OCI-LY1 (cell line): ENCODE measurements around the gene NUDT10.

ENCODE experiments used
- H2AFZ ChIP-seq: fragments of 200-600 bp; sonication (generic), shearing (Covaris generic); 2 replicates; pipeline ENCODE4 v1.6.0; 2014; ENCODE audit warnings: antibody characterized with exemption, mild to moderate bottlenecking, low read length
- H3F3A ChIP-seq: fragments of 200-600 bp; sonication (generic), shearing (Covaris generic); 2 replicates; pipeline ENCODE4 v1.6.0; 2014; ENCODE audit warnings: mild to moderate bottlenecking, antibody characterized with exemption, low read length, moderate library complexity; ENCODE audit not compliant: insufficient read depth
- H3K27ac ChIP-seq: fragments of 200-600 bp; sonication (generic); 2 replicates; pipeline ENCODE4 v1.5.1; 2014; ENCODE audit warnings: low read length, mixed run types, mild to moderate bottlenecking, low read depth; ENCODE audit not compliant: poor library complexity, severe bottlenecking
- H3K27me3 ChIP-seq: fragments of 200-600 bp; sonication (generic); 2 replicates; pipeline ENCODE4 v1.6.0; 2014; ENCODE audit warnings: antibody characterized with exemption, mild to moderate bottlenecking, low read length, moderate library complexity; ENCODE audit not compliant: insufficient read depth
- H3K36me3 ChIP-seq: fragments of 200-600 bp; sonication (generic); 2 replicates; pipeline ENCODE4 v1.6.1; 2014; ENCODE audit warnings: mild to moderate bottlenecking, antibody characterized with exemption, low read length, moderate library complexity, mixed read lengths; ENCODE audit not compliant: insufficient read depth
- H3K4me1 ChIP-seq: fragments of 200-600 bp; sonication (generic); 2 replicates; pipeline ENCODE4 v1.5.1; 2014; ENCODE audit warnings: mild to moderate bottlenecking, low read length, moderate library complexity; ENCODE audit not compliant: insufficient read depth, severe bottlenecking
- H3K4me2 ChIP-seq: fragments of 200-600 bp; sonication (generic), shearing (Covaris generic); 2 replicates; pipeline ENCODE4 v1.6.1; 2014; ENCODE audit warnings: low read length
- H3K4me3 ChIP-seq: fragments of 200-600 bp; sonication (generic); 2 replicates; pipeline ENCODE4 v1.5.1; 2014; ENCODE audit warnings: low read length, low read depth, mild to moderate bottlenecking, mixed read lengths; ENCODE audit not compliant: poor library complexity, severe bottlenecking
- H3K79me2 ChIP-seq: fragments of 200-600 bp; shearing (Covaris generic); 2 replicates; pipeline ENCODE4 v1.6.1; 2016; ENCODE audit warnings: mixed run types, low read length, mixed read lengths; ENCODE audit not compliant: insufficient read depth
- H3K9ac ChIP-seq: fragments of 200-600 bp; sonication (generic), shearing (Covaris generic); 2 replicates; pipeline ENCODE4 v1.6.1; 2014; ENCODE audit warnings: mild to moderate bottlenecking, low read length, mixed read lengths
- H3K9me2 ChIP-seq: fragments of 200-600 bp; sonication (generic), shearing (Covaris generic); 2 replicates; pipeline ENCODE4 v1.6.1; 2014; ENCODE audit warnings: low read depth, mild to moderate bottlenecking, low read length, mixed read lengths
- H3K9me3 ChIP-seq: fragments of 200-600 bp; shearing (Covaris generic); 2 replicates; pipeline ENCODE4 v1.6.1; 2014; ENCODE audit warnings: low read length, mixed read lengths
- H4K20me1 ChIP-seq: fragments of 200-600 bp; sonication (generic), shearing (Covaris generic); 2 replicates; pipeline ENCODE4 v1.6.0; 2016; ENCODE audit warnings: mild to moderate bottlenecking, low read length; ENCODE audit not compliant: insufficient read depth
- EZH2 ChIP-seq: fragments of 200-600 bp; sonication (generic), shearing (Covaris generic); IDR thresholded peaks from 2 replicates; pipeline ENCODE4 v1.8.0; 2017; ENCODE audit warnings: borderline replicate concordance, mixed run types, mild to moderate bottlenecking, antibody characterized with exemption, low read length, moderate library complexity, mixed read lengths
- TF ChIP-seq, protein P1 (sequence below): fragments of 200-600 bp; sonication (generic), shearing (Covaris generic); IDR thresholded peaks from 2 replicates; pipeline ENCODE4 v1.5.1; 2017; ENCODE audit warnings: mild to moderate bottlenecking, antibody characterized with exemption, low read length, moderate library complexity, mixed read lengths

NUDT10 gene

DNA sequence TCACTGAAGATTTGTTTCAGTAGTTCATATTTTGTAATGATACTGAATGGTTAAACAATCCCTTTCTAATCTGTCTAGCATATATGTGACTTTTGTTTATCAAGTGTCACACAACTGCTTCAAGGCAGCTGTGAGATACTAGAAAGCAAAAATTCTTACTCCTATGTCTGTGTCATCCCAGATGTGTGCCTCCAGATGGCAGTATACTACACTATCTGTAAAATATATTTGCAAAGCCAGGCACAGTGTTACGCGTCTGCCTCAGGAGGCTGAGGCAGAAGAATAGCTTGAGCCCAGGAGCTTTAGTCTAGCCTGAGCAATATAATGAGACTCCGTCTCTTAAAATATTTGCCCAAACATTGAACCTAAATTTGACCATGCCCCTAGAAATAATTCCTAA is 4.0 kb downstream of the NUDT10 start:
- H3K4me3 ChIP-seq: no peak overlapping the region
- H3K4me2 ChIP-seq: no peak overlapping the region
- no peaks in the 10 kb centered on the region for H3K36me3 ChIP-seq
- H3K79me2 ChIP-seq: no peaks in the 10 kb centered on the region
- H3K4me1 ChIP-seq: no peaks in the 10 kb centered on the region
- H2AFZ ChIP-seq: no peak overlapping the region
- no peaks in the 10 kb centered on the region for H3K27me3 ChIP-seq
- H3K9ac ChIP-seq: no peak overlapping the region
- H3F3A ChIP-seq: no peaks in the 10 kb centered on the region
- H3K9me3 ChIP-seq: no peaks in the 10 kb centered on the region
- H3K9me2 ChIP-seq: no peaks in the 10 kb centered on the region
- H3K27ac ChIP-seq: no peak overlapping the region
- TF ChIP-seq, protein P1, sequence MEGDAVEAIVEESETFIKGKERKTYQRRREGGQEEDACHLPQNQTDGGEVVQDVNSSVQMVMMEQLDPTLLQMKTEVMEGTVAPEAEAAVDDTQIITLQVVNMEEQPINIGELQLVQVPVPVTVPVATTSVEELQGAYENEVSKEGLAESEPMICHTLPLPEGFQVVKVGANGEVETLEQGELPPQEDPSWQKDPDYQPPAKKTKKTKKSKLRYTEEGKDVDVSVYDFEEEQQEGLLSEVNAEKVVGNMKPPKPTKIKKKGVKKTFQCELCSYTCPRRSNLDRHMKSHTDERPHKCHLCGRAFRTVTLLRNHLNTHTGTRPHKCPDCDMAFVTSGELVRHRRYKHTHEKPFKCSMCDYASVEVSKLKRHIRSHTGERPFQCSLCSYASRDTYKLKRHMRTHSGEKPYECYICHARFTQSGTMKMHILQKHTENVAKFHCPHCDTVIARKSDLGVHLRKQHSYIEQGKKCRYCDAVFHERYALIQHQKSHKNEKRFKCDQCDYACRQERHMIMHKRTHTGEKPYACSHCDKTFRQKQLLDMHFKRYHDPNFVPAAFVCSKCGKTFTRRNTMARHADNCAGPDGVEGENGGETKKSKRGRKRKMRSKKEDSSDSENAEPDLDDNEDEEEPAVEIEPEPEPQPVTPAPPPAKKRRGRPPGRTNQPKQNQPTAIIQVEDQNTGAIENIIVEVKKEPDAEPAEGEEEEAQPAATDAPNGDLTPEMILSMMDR: peak; percentile 43; the same call in 1 of the 2 replicates
- no peak for TF ChIP-seq EZH2
- H4K20me1 ChIP-seq: no peaks in the 10 kb centered on the region

DNA sequence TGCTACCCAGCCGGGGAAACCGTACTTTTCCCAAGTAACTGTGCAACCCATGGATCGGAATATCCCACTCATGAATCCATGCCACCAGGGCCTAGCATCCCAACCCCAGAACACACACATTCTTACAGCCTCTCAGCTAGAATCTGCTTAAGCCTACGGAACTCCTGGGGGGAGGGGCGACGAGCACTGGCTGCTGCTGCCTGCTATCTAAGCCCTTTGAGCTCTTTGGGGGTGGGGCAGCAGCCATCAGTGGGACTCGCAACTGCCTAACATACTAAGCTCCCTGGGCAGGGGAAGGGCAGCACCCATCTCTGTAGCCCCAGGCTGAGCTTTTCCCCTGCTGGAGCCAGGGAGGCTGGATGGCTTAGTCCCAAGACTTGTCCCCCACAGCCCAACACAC is 28.6 kb downstream of the NUDT10 start:
- Histone ChIP-seq H3K4me3 (no peak overlapping the region), H3K27ac (no peak overlapping the region), H3K9me2 (no peaks in the 10 kb centered on the region), H3F3A (no peaks in the 10 kb centered on the region), H3K27me3 (no peaks in the 10 kb centered on the region), H3K4me1 (no peaks in the 10 kb centered on the region), H3K9ac (no peak overlapping the region), H2AFZ (no peak overlapping the region), H3K9me3 (no peaks in the 10 kb centered on the region), H3K36me3 (no peaks in the 10 kb centered on the region), H4K20me1 (no peaks in the 10 kb centered on the region), H3K4me2 (no peak overlapping the region), H3K79me2 (no peaks in the 10 kb centered on the region)
- no peak for TF ChIP-seq EZH2

DNA sequence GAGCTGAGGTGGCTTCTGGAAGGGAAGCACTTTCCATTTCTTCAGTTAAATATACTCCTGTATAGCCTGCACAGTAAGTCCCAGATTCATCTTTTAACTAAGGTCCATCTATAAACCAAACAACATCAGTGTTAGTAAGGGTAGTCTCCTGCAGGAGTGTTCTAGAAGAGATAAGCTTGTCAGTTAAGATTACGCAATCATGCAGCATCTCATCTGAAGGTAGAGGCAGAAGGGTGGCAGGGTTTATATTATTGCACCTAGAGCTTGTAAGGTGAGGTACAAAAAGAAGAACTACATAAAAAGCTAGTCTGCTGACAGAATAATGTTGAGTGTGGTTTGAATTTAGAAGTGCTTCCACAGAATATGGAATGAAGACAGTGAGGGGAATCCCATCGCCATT is 44.0 kb downstream of the NUDT10 start:
- Histone ChIP-seq H3K27ac (no peak overlapping the region), H3K4me2 (no peak overlapping the region), H3K9me2 (no peaks in the 10 kb centered on the region), H4K20me1 (no peaks in the 10 kb centered on the region), H3K27me3 (no peaks in the 10 kb centered on the region), H3K36me3 (no peaks in the 10 kb centered on the region), H2AFZ (no peak overlapping the region), H3K4me3 (no peak overlapping the region), H3K4me1 (no peaks in the 10 kb centered on the region), H3F3A (no peaks in the 10 kb centered on the region), H3K9me3 (no peaks in the 10 kb centered on the region), H3K9ac (no peak overlapping the region), H3K79me2 (no peaks in the 10 kb centered on the region)
- TF ChIP-seq, protein P1: no peak
- no peak for TF ChIP-seq EZH2
